WTC11 (cell line): ENCODE data around the gene MRE11. TPM values are rescaled to one million over a fixed set of nuclear protein-coding genes. Genes with fewer than 3 reads are reported as not detected.

Experiments used
- ATAC-seq: fragments of 200-7000 bp; cut with Tn5 transposase; 2 replicates; pipeline ENCODE4 v1.10.0; 2021; ENCODE audit warnings: mild to moderate bottlenecking, moderate library complexity
- CTCF ChIA-PET: fragments of 300-600 bp; sonication (Branson Sonifier 250); formaldehyde crosslinking; loops from one replicate; lab custom pipeline; 2021; ENCODE audit warnings: antibody characterized with exemption; lab: Charles Lee
- POLR2A ChIA-PET: fragments of 350-600 bp; sonication (Branson Sonifier 250); formaldehyde crosslinking; loops from one replicate; lab custom pipeline; 2021; ENCODE audit warnings: antibody characterized with exemption; lab: Charles Lee
- DNase-seq: peaks from one replicate; pipeline ENCODE4 v3.0.0; 2021; ENCODE audit warnings: low spot score
- H3K27ac Mint-ChIP-seq: 2 replicates; pipeline ENCODE4 v1.8.0; 2021; ENCODE audit warnings: mixed read lengths
- H3K27me3 Mint-ChIP-seq: 2 replicates; pipeline ENCODE4 v1.8.0; 2021; ENCODE audit warnings: low read depth, mild to moderate bottlenecking, moderate library complexity, mixed read lengths
- H3K36me3 Mint-ChIP-seq: 2 replicates; pipeline ENCODE4 v1.8.0; 2021; ENCODE audit warnings: mixed read lengths
- H3K4me1 Mint-ChIP-seq: 2 replicates; pipeline ENCODE4 v1.8.0; 2022; ENCODE audit warnings: mixed read lengths
- H3K4me3 Mint-ChIP-seq: 2 replicates; pipeline ENCODE4 v1.8.0; 2021; ENCODE audit warnings: mild to moderate bottlenecking, moderate library complexity, mixed read lengths
- H3K9me3 Mint-ChIP-seq: 2 replicates; pipeline ENCODE4 v1.8.0; 2021; ENCODE audit warnings: mixed read lengths
- CTCF ChIP-seq: fragments of 200-600 bp; IDR thresholded peaks from 2 replicates; pipeline ENCODE4 v1.8.0; 2022; ENCODE audit warnings: antibody characterized with exemption
- ERG ChIP-seq: fragments of 250-450 bp; sonication (Bioruptor Pico); IDR thresholded peaks from 2 replicates; pipeline ENCODE4 v1.8.0; 2021; ENCODE audit warnings: mild to moderate bottlenecking
- ESRRA ChIP-seq: sonication (generic); formaldehyde crosslinking; IDR thresholded peaks from 2 replicates; pipeline ENCODE4 v1.8.1; 2022; ENCODE audit warnings: mild to moderate bottlenecking, missing genetic modification reagents, borderline replicate concordance
- FOXK1 ChIP-seq: sonication (generic); formaldehyde crosslinking; IDR thresholded peaks from 2 replicates; pipeline ENCODE4 v1.8.0; 2022; ENCODE audit warnings: mild to moderate bottlenecking, moderate library complexity, missing genetic modification reagents
- FOXP1 ChIP-seq: sonication (generic); formaldehyde crosslinking; IDR thresholded peaks from 2 replicates; pipeline ENCODE4 v1.8.0; 2022; ENCODE audit warnings: missing genetic modification reagents, mild to moderate bottlenecking, moderate library complexity, borderline replicate concordance
- FOXP4 ChIP-seq: sonication (generic); formaldehyde crosslinking; IDR thresholded peaks from 2 replicates; pipeline ENCODE4 v1.8.0; 2022; ENCODE audit warnings: mild to moderate bottlenecking, missing genetic modification reagents
- IRF1 ChIP-seq: sonication (generic); formaldehyde crosslinking; IDR thresholded peaks from 2 replicates; pipeline ENCODE4 v1.8.0; 2023; ENCODE audit warnings: missing genetic modification reagents
- NFE2L1 ChIP-seq: sonication (generic); formaldehyde crosslinking; IDR thresholded peaks from 2 replicates; pipeline ENCODE4 v1.8.1; 2023; ENCODE audit warnings: missing genetic modification reagents
- NFYB ChIP-seq: sonication (generic); formaldehyde crosslinking; conservative IDR thresholded peaks from 2 replicates; pipeline ENCODE4 v1.8.0; 2022; ENCODE audit warnings: low read depth, missing genetic modification reagents
- NR3C1 ChIP-seq: sonication (generic); formaldehyde crosslinking; conservative IDR thresholded peaks from 2 replicates; pipeline ENCODE4 v1.8.1; 2023; ENCODE audit warnings: low read depth, mild to moderate bottlenecking, missing genetic modification reagents
- RELA ChIP-seq: sonication (generic); formaldehyde crosslinking; IDR thresholded peaks from 2 replicates; pipeline ENCODE4 v1.8.1; 2022; ENCODE audit warnings: missing genetic modification reagents, mild to moderate bottlenecking, borderline replicate concordance
- RORB ChIP-seq: fragments of 250-450 bp; sonication (Bioruptor Pico); IDR thresholded peaks from 2 replicates; pipeline ENCODE4 v1.9.0; 2021; ENCODE audit warnings: mild to moderate bottlenecking
- SMAD3 ChIP-seq: sonication (generic); formaldehyde crosslinking; IDR thresholded peaks from 2 replicates; pipeline ENCODE4 v1.8.0; 2022; ENCODE audit warnings: missing genetic modification reagents, mild to moderate bottlenecking, borderline replicate concordance
- TCF7 ChIP-seq: sonication (generic); formaldehyde crosslinking; IDR thresholded peaks from 2 replicates; pipeline ENCODE4 v1.8.0; 2022; ENCODE audit warnings: mild to moderate bottlenecking, low read depth, missing genetic modification reagents, moderate library complexity
- TEAD1 ChIP-seq: sonication (generic); formaldehyde crosslinking; IDR thresholded peaks from 2 replicates; pipeline ENCODE4 v1.8.0; 2022; ENCODE audit warnings: mild to moderate bottlenecking, missing genetic modification reagents
- ZNF317 ChIP-seq: sonication (generic); formaldehyde crosslinking; IDR thresholded peaks from 2 replicates; pipeline ENCODE4 v1.8.1; 2023; ENCODE audit warnings: low read depth, mild to moderate bottlenecking, moderate library complexity, missing genetic modification reagents, borderline replicate concordance
- ZNF416 ChIP-seq: fragments of 250-450 bp; sonication (Bioruptor Pico); IDR thresholded peaks from 2 replicates; pipeline ENCODE4 v1.9.0; 2021; ENCODE audit warnings: mild to moderate bottlenecking, inconsistent platforms
- ZSCAN18 ChIP-seq: fragments of 250-450 bp; sonication (Bioruptor Pico); IDR thresholded peaks from 2 replicates; pipeline ENCODE4 v2.1.2; 2022; ENCODE audit warnings: mild to moderate bottlenecking, moderate library complexity
- total RNA-seq: library from RNA; stranded (reverse); gene quantifications from 3 replicates; pipeline ENCODE4 v1.2.3, GENCODE V29; 2021

The MRE11 gene
- total RNA-seq, 1 experiment from 2014 or later: 34.3 TPM

DNA sequence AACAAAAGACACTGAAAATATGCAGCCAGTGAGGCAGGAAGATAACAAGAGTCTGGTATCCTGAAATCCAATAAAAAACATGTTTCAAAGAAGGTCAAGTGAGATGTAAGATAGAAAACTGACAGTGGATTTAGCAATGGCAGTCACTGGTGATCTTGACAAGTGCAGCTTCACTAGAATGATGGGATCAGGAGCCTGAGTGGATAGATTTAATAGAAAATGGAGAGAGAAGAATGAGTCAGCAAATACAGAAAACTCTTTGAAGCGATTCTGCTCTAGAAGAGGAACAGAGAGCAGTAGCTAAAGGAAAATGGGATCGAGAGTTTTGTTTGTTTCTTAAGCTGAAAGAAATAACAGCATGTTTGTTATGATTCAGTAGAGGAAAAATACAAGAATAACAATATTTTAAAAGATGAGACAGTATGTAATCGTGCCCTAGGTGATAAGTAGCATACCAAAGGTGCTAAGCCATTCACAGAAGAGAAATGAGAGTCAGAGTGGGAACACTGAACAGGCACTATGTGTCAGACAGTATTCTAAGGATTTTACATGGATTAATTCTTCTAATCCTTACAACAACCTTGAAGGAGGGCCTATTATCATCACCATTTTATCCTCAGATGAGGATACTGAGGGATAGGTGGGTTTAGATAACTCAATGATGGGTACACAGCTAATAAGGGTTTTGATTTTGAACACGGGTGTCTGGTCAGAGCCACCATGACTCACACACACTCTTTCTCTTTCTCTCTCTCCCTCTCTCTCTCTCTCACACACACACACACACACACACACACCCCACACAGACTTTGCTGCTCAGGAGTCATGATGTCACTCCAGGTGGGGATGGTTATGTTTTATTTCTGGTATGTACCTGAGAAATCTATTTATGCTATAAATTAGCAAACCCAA is 36.3 kb downstream of the MRE11 start (continued):
- TF ChIP-seq CTCF (no peak), IRF1 (CRISPR knock-in tag) (no peak), NFE2L1 (CRISPR knock-in tag) (no peak), FOXP1 (no peak), NR3C1 (CRISPR knock-in tag) (no peak), TEAD1 (CRISPR knock-in tag) (no peak)

- POLR2A ChIA-PET: no interaction called here
- ATAC-seq (no peak), DNase-seq (no peak)
- no peak for TF ChIP-seq SMAD3 (CRISPR knock-in tag)
- no peak for TF ChIP-seq FOXP4
- no peak for TF ChIP-seq ZSCAN18 (CRISPR knock-in tag)
- TF ChIP-seq NFE2L1 (CRISPR knock-in tag): no peak
- TF ChIP-seq ZNF416: no peak
- TF ChIP-seq ZNF317: no peak
- TF ChIP-seq RORB: no peak
- TF ChIP-seq IRF1 (CRISPR knock-in tag): no peak
- TF ChIP-seq FOXK1 (CRISPR knock-in tag): no peak
- no peak for TF ChIP-seq FOXP1
- no peak for TF ChIP-seq NR3C1 (CRISPR knock-in tag)
- H3K36me3 Mint-ChIP-seq: peaks cover 22% of the 10 kb centered on the region
- CTCF ChIA-PET: no interaction called here
- H3K4me1 Mint-ChIP-seq: no peaks in the 10 kb centered on the region
- H3K27me3 Mint-ChIP-seq: no peaks in the 10 kb centered on the region
- H3K9me3 Mint-ChIP-seq: peaks cover 7% of the 10 kb centered on the region; the same call in 1 of the 2 replicates
- no peak overlapping the region for H3K4me3 Mint-ChIP-seq
- no peak overlapping the region for H3K27ac Mint-ChIP-seq
Observed at GRCh38 chr11:94455861-94456260, 37.8 kb downstream of the MRE11 start.

DNA sequence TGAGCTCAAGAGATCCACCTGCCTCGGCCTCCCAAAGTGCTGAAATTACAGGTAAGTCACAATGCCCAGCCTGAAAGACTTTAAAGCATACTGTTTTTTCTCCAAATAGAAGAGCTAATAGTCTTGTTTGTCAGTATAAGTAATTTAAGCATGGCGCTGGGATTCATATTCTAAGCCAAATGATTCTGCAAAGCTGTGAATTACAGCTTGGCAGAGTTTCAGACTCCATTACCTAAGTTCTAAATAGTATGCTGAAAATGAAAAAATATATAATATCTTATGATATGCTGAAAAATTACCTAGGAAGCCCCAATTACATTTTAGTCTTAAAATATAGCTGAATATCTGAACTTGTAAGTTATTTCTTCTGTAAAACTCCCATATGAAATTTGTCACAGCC is 39.3 kb downstream of the MRE11 start:
- POLR2A ChIA-PET: no interaction called here
- CTCF ChIA-PET: interaction anchor here (0.9 kb wide), 1 partner anchor 559 kb away, joined by 3 read pairs; no protein-coding TSS in a partner anchor
- DNase-seq: no peak
- no peak overlapping the region for H3K27ac Mint-ChIP-seq
- peaks cover 13% of the 10 kb centered on the region for H3K36me3 Mint-ChIP-seq
- ATAC-seq: no peak
- no peak overlapping the region for H3K4me3 Mint-ChIP-seq
- H3K4me1 Mint-ChIP-seq: no peaks in the 10 kb centered on the region
- no peaks in the 10 kb centered on the region for H3K27me3 Mint-ChIP-seq
- H3K9me3 Mint-ChIP-seq: peaks cover 7% of the 10 kb centered on the region; the same call in 1 of the 2 replicates
- TF ChIP-seq ESRRA (no peak), RELA (CRISPR knock-in tag) (no peak), IRF1 (CRISPR knock-in tag) (no peak), NFYB (CRISPR knock-in tag) (no peak), TCF7 (CRISPR knock-in tag) (no peak), ERG (CRISPR knock-in tag) (no peak)
